Bronchus fibroblast of lung (primary cell): Measurements from ENCODE around the gene RASGEF1B. TPM values are rescaled to one million over a fixed set of nuclear protein-coding genes. Genes with fewer than 3 reads are reported as not detected.

ENCODE experiments used
- total RNA-seq: library from RNA; depleted of rRNA; stranded (reverse); fragments of >200 nt; gene quantifications from 2 replicates; pipeline ENCODE4 v1.2.3, GENCODE V29; 2015

RASGEF1B gene
- total RNA-seq, result not detected in 2 replicates

DNA sequence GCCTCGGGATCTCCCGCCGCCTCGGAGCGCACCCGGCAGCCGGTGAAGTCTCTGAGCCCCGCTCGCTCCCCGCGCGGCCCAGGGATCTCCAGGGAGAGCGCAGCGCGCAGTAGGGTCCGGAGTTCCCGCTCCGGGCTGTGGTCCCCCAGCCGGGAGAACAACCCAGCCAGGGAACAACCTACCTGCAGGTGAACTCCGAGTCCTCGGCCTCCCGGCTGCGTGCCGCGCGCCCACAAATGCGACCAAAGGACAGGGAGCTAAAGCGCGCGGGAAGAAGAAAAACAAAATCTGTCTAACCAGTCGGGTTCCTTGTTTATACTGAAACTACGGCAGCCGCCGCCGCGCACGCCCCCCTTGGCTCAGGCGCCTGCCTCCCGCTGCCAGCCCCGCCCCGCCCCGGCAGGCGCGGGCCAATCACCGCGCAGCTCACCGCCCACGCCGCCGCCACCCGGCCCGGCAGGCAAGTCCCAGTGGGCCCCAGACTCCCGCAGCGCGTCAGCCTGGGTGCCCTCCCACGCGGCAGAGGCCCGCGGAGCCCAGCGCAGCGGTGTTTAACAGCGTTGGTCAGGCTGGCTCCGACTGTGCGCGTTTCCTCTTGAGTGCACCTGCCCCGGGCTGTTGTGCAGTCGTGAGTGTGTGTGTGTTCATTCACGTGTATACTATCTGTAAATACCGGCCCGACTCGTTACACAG, at the start of gene RASGEF1B:
Gene RASGEF1B (minus strand): TSS at position 320 of the 693 bp plus-strand sequence. CDS start 12,399 bp downstream, outside the sequence.

